Body of pancreas (tissue), 4 donors: ENCODE data around the gene BPTF.
"Not testable (repeated sequence)": the region's sequence is repeated elsewhere in the genome, so short reads cannot be mapped to it uniquely, and the experiment has no call there.

Experiments used
- POLR2A ChIP-seq, 3 donors: fragments of 450-650 bp; IDR thresholded peaks; one replicate each; pipeline ENCODE4 v1.6.1; 2016; ENCODE audit warnings: antibody characterized with exemption in 3 of 3, mild to moderate bottlenecking in 2 of 3
- TF ChIP-seq, protein P1 (sequence below), 7 experiments: fragments of 450-650 bp in 4 of 7; fragments of 200-600 bp in 3 of 7; sonication (generic) in 3 of 7; IDR thresholded peaks; one replicate each; pipeline ENCODE4 v1.5.1; 2016 to 2019; ENCODE audit warnings: antibody characterized with exemption in 7 of 7

DNA sequence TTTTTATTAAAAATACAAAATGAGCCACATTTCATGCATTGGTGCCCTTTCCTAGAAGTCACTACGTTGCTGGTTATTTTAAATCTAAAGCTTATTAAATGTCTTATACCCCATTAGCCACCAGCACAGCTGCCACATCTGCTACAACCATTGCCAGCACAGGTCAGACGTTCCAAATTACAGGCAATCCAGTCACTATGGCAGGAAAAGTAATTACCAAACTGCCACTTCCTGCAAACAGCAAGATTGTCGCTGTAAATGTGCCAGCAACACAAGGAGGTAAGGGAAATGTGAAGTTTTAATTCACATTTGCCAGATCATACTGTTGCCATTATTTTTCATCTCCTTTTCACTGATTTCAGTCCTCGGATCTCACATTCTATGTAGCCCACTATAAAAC, 103.5 kb downstream of the BPTF start:
- TF ChIP-seq, protein P1, sequence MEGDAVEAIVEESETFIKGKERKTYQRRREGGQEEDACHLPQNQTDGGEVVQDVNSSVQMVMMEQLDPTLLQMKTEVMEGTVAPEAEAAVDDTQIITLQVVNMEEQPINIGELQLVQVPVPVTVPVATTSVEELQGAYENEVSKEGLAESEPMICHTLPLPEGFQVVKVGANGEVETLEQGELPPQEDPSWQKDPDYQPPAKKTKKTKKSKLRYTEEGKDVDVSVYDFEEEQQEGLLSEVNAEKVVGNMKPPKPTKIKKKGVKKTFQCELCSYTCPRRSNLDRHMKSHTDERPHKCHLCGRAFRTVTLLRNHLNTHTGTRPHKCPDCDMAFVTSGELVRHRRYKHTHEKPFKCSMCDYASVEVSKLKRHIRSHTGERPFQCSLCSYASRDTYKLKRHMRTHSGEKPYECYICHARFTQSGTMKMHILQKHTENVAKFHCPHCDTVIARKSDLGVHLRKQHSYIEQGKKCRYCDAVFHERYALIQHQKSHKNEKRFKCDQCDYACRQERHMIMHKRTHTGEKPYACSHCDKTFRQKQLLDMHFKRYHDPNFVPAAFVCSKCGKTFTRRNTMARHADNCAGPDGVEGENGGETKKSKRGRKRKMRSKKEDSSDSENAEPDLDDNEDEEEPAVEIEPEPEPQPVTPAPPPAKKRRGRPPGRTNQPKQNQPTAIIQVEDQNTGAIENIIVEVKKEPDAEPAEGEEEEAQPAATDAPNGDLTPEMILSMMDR (IDR thresholded peaks at IDR 0.05): not testable (repeated sequence)
- not testable (repeated sequence) for TF ChIP-seq POLR2A (IDR thresholded peaks at IDR 0.05)
